CD1c-positive myeloid dendritic cell (primary cell): ENCODE results near the gene TUBA4B.
"Not testable (repeated sequence)": the region's sequence is repeated elsewhere in the genome, so short reads cannot be mapped to it uniquely, and the experiment has no call there.

ENCODE experiments used
- DNase-seq: peaks from one replicate; pipeline ENCODE4 v3.0.0-alpha.2; 2016; ENCODE audit errors: extremely low spot score

Gene TUBA4B

DNA sequence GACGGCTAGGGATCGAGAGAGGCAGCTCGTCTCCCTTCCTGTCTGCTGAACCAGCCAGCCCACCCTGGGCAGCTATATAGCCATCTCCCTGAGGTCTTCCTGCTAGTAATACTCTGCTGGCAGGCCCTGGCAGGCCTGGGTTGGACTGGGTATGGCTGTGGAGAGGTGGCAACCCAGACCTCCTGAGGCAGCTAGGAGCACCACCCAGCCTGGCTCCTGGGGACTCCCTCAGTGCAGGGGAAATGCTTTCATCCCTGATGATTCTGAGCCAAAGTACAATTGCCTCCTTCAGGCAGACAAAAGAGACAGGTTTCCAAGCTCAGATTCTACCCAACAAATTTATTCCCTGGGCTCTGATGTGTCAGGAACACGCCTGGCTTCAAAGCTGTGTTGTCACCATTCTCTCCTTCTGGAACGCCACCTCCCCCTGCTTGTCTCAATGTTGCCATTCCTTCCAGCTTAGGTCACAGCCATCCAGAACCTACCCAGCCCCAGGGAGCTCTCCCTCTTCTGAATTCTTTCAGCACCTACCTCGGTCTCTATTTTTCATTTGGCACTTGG, 21.4 kb downstream of the TUBA4B start:
- no peak for DNase-seq

DNA sequence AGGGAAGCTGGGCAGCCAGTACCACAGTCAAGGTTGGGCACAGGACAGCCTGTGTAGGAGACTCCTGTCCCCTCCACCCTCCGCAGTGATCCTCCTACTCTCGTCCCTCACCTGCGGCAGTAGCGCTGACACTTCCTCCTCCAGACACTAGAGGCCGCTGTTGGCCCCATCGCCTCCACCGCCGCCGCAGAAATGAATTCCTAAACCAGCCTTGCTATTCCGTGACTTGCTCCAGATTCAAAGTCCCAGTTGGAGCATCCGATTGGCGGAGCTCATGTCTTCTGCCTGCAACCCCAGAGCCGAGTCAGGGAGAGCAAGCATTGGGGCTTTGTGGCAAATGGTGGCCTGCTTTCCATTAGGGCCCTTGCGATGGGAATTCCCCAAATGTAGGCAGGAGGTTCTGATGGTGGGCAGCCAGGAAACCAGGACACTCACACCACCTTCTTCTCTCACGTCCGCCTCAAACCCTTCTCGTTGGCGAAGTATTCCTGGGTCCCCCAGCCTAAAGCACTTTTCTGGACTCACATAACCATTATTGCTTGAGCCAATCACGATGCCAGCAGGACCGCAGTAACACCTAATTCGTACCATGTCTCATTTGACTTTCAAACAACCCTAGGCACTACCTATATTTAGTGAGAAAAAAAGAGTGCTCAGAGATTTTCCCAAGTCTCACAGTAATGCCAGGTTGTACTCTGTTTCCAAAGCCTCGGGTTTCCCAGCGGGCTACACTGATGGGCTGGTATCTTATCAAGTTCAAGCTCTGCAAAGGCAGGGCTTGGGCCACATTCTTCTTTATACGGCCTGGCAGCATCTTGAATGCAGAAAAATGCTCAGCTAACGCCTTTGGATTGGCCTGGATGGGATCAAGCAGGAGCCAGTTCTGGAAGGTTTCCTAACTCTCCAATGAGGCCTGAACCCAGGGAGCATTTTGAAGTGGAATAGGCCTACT, 24.9 kb downstream of the TUBA4B start:
- peak; percentile 84 for DNase-seq

DNA sequence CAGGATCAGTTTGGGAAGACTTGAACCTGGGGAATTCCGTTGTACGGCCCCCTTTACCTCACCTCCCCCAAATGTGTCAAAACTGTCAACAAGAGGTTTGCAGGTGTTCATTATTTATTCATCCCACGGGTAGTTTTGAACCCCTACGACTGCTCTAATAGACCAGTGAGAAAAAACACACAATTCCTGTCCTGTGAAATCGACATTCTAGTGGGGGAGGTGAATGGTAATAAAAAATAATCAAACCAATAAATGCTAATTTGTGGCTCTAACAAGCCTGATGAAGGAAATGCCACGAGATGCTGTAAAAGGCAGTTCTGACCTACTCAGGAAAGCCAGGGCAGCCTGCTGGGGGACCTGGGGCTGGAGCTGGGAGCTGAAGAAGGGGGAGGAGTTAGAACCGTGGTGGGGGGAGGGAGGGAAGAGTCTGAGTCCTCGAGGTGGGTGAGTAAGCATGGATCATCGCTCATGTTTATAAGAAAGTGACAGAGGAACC, 25.7 kb downstream of the TUBA4B start:
- DNase-seq, result no peak

DNA sequence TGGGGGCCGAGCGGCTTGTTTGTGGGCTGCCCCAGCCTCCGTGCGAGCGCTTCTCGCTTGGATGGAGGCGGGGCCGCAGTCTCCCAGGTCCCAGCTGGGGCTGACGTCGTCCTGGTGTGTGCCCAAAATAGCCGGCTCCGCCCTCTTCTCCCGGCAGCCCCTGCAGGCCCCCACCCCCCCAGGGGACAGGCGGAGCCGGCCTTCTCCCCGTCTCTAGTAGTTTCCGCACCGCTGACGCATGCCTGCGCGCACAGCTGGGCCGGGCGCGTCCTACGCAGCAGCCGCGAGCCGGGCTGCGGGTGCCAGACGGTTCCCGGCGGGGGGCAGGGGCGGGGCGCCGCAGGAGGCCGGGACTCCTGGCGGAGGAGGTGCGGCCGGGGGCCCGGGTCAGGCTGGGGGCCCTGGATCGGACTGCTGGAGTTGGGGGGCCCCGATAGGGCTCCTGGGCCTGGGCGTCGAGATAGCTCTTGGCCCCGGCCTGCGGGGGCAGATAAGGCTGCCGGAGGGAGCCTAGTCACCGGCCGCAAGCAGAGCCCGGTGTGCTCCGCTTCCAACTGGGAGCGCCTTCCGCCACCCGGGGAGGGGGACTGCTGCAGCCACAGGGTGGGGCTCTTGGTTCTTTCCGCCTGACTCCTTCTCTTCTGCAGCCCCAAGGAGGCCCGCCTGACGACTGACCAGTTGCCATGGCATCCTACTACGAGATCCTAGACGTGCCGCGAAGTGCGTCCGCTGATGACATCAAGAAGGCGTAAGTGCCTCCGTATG, 26.3 kb downstream of the TUBA4B start, which contains the start of gene DNAJB2:
TSS of gene DNAJB2 (plus strand) at position 216 of the 765 bp plus-strand sequence. CDS start at position 684, 468 bp downstream.
- peak; percentile 99 for DNase-seq

DNA sequence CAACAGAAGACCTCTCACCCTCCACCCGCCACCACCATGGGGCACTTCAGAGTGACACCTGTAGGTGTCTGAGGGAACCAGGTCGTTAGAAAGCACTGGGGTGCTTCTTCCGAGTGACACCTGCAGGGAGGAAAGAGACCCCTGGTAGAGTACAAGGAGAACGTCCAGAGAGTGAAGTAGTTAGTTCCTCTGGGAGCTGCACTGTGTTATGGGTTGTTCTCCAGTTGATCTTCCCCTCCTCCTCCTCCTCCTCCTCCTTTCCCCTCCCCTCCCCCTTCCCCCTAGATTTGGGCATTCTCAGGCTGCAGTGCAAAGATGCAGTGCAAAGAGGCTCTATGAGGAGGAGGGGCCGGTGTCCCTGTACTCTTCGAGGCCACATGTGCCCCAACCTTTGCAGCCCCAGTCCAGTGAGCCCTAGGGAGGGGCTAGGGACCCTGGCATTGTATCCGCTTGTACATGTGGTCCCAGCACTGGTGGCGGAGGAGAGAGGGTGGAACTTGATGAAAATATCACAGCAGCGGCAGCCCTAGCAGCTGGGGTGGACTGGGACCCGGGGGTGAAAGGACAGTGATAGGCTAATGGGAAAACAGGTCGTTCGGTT, 27.0 kb downstream of the TUBA4B start:
- DNase-seq, result no peak

DNA sequence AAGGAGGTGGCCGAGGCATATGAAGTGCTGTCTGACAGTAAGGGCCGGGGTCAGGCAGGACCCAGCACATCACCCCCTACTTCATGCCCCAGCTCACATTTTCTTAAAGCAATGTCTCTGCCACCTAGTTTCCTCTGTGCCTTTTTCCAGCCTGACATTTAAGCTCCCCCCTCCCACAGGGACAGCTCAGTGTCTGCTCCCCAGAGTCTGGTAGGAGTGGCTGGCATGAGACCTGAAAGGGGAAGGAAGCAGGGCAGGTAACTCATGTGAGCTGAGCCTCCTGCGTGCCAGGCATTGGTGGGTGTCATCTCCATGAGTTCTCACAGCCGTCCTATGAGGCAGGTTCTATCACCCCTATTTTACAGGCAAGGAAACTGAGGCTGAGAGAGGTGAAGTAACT, 27.6 kb downstream of the TUBA4B start:
- DNase-seq, result peak; percentile 7

DNA sequence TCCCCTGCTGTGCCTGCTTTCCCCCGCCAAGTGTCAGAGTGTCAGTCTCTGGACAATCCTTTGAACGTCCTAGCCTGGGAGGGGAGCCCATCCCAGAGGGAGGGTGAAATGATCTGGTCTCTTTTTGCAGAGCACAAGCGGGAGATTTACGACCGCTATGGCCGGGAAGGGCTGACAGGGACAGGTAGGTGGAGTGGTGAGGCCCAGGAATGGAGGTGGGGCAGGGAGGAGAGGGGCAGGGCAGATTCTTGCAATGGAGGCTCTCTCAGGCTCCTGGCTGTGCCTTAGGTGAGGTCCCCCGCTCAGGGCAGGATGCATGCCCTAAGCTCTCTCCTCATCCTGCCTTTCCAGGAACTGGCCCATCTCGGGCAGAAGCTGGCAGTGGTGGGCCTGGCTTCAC, 28.5 kb downstream of the TUBA4B start:
- DNase-seq, result no peak

DNA sequence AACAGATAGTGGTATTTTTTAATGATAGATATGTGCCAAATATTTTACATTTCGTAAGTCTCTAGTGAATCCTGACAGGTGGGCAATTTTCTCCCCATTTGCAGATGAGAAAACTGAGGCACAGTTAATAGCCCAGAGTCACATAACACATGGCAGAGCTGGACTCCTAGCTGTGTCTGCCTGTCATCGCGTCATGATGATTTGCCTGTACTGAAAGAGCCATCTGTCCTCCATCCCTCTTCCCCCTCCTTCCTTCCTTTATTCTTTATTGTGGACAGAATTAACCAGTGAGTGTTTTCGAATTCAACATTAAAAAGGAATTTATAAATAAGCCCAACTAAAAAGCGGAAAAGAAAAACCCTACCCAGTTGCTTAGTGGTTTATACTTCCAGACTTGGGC, 29.3 kb downstream of the TUBA4B start:
- no peak for DNase-seq

DNA sequence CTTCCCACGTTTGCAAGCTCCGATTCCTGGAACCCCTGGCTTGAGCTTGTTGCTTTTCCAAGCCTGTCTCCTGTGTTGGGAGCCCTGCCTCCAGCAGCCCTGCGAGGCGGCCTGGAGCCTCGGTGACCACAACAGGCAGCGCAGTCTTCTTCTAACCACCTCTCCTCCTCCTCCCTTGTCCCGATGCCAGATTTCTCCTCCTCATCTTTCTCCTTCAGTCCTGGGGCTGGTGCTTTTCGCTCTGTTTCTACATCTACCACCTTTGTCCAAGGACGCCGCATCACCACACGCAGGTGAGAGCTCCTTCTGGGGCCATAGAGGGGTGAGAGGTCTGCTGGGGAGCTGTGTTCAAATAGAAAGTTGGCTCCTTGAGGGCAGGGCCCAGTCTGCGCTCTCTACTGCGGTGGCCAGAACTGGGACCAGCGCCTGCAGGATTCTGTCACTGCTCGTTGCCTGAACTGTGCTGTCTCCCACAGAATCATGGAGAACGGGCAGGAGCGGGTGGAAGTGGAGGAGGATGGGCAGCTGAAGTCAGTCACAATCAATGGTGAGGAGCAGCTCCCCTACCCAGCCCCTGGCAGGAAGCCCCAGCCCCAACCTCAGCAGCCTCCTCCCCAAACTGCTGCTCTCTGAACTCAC, 30.0 kb downstream of the TUBA4B start:
- no peak for DNase-seq

DNA sequence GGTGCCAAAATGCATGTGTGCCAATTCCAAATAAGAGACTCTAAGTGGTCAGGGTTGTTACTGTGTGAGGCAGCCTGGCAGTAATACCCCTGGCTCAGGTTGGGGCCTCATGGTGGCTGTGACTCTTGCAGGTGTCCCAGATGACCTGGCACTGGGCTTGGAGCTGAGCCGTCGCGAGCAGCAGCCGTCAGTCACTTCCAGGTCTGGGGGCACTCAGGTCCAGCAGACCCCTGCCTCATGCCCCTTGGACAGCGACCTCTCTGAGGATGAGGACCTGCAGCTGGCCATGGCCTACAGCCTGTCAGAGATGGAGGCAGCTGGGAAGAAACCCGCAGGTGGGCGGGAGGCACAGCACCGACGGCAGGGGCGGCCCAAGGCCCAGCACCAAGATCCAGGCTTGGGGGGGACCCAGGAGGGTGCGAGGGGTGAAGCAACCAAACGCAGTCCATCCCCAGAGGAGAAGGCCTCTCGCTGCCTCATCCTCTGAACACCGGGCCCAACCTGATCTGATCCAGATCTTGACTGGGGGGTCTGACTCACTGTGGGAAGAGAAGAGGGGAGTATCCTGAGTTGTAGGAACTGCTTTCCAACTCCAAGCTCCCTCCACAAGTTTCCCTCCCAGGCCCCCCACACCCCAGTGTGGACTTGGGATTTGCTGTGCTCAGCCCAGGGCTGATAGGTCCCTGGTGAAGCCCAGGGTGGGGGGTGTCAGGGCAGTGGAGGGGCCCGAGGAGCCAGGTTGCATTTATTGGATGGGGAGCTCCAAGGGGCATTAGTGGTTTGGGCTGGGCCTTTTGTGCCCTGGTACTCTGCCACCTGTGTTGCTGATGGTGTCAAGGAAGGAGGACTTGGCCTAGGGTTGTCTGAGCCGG, 31.7 kb downstream of the TUBA4B start:
- DNase-seq, result no peak

DNA sequence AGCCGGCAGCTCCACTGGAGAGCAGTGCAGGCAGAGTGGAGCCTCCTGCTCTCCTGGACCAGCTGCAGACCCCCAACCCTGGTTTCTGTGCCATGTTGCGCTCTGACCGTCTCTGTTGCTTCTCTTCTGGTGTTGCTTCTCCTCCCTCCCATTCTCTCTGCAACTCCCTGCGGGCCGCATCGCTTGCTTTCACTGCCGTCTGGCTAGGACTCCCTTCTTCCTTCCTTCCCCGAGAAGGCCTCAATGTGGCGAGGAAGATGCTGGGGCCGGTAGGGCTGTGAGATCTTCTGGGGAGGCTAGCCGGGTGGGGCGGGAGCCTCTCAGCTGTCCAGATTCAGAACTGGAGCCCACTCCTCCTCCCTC, 32.3 kb downstream of the TUBA4B start:
- no peak for DNase-seq

DNA sequence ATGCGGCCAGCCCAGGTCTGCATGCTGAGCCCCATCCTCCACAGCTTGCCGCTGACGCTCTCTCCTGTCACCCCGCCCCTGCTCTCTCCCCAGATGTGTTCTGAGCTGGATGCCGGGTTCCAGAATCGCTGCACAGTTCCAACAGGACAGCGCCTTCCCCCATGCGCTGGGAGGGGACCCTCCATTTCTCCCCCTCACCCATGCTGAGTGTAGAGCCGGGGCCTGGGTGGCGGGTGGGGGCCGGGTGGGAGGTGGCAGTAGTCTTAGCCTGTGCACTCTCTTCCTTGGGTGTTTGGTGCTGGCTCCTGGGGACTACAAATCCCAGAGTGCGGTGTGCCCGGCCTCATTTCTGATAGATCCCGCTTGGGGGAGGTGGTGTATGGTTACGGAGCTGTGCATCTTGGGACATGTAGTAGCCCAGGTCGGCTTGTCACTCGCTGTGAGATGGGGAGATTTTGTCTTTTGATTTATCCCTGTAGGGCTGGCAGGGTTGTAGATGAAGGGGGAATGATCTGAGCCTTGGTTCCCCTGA, 32.9 kb downstream of the TUBA4B start:
- no peak for DNase-seq

DNA sequence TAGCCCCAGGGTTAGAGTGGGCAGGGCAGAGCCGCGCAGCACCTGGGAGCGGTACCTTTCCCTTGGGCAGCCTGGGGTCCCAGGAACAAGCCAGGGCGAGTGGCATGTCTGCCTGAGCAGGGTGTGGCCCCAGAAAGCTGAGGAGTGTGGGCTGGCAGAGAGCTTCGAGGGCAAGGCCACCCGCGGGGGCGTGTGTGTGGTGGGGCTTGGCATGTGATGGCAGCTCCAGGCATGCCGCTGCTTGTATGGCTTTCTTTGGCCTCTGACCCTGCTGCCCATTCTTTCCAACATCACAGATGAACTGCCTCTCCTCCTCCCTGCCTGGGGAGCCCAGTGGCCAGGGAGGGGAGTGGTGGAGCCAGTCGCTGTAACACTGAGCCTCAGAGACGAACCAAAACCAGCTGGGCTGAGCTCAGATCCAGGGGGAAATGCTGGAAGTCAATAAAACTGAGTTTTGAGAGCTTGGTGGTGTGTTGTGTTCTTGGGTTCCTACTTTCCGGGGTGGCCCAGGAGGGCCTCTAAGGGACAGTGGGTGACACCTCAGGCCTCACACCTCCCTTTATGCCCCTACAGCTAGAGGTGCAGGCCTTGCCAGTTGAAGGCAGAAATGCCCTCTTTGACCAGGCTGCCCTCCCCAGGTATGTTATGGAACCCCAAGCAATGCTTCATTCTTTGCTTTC, 33.5 kb downstream of the TUBA4B start:
- peak; percentile 14 for DNase-seq

DNA sequence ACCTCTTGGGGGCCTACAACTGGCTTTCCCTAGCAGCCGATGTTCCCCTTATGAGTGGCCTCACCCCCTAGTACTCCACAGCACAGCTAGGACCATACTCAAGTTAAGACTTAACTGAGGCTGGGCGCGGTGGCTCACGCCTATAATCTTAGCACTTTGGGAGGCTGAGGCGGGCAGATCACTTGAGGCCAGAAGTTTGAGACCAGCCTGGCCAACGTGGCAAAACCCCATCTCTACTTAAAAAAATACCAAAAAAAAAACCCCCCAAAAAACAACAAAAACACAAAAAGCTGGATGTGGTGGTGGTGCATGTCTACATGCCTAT, 34.0 kb downstream of the TUBA4B start:
- not testable (repeated sequence) for DNase-seq

DNA sequence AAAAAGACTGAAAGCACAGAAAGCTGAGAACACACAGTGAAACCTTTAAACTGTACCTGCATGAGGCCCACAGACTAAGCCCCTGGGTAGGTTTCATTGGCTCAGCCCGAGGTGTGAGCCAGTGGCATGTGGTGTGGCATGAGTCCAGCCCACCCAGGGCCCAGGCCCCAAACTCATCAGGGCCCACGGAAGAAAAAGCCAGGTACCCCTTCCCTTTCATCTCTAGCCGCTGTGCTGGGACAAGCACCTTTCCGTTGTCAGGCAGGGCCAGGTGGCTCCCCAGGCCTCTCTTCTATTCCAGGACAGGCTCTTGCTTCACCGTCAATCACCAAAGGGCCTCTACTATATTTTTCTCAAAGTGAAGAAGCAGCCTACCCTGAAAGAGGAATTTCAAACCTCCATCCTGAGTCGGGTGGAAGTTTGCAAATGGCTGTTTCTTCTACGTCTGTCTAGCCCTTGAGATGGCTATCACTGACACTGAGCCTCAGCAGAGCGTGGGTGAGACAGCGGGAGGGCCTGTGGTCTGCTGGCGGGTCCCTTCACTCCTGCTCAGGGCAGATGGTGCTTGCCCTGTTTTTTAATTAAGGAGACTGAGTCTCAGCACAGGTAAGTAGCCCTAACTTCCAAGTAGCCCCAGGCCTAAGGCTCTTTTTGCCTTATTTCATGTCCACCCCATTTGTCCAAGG, 34.7 kb downstream of the TUBA4B start:
- no peak for DNase-seq

DNA sequence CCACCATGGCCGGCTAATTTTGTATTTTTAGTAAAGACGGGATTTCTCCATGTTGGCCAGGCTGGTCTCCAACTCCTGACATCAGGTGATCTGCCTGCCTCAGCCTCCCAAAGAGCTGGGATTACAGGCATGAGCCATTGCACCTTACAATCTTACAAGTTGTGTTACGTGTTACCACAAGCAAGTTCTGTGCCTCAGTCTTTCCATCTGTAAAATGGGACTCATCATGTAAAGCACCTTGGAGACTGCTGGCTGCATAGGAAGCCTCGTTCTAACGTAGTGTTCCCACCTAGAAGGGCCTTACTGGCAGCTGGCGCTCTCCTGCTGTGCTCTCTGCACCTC, 36.1 kb downstream of the TUBA4B start:
- no peak for DNase-seq

DNA sequence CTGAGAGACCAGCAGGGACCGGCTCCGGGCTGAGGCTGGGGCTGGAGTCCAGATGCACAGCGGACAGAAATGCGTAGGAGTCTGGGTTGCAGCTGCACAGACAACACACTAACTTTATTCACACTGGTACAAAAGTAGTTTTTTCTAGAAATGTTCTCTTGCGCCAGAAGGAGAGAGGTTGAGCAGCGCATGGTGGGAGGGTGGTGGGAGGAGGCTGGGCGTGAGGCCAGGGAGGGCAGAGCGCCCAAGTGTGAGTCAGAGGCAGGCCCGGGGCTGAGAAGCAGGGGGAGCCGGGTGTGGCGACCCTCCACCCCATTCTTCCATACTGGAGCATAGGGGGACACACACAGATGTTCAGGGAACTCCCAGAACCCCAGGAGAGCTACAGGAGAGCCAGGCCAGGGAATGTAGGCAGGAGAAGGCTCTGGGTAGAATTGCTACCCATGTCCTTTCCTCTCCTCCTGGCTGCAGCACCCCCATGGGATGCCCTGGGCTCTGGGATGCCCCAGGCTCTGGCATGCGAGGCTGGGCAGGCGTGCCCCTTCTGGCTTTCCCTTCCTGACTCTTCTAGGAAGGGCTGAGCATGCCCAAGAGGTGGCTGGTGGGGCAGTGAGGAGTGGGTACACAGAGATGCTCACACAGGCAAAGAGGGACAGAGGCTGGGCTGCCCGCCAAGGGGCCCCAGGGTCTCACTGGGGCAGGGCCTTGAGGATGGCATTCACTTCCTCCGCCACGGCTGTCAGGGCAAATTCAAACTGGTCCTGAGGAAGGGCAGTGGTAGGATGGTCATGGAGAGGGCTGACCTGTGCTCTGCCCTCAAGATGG, 36.7 kb downstream of the TUBA4B start:
- peak; percentile 53 for DNase-seq

DNA sequence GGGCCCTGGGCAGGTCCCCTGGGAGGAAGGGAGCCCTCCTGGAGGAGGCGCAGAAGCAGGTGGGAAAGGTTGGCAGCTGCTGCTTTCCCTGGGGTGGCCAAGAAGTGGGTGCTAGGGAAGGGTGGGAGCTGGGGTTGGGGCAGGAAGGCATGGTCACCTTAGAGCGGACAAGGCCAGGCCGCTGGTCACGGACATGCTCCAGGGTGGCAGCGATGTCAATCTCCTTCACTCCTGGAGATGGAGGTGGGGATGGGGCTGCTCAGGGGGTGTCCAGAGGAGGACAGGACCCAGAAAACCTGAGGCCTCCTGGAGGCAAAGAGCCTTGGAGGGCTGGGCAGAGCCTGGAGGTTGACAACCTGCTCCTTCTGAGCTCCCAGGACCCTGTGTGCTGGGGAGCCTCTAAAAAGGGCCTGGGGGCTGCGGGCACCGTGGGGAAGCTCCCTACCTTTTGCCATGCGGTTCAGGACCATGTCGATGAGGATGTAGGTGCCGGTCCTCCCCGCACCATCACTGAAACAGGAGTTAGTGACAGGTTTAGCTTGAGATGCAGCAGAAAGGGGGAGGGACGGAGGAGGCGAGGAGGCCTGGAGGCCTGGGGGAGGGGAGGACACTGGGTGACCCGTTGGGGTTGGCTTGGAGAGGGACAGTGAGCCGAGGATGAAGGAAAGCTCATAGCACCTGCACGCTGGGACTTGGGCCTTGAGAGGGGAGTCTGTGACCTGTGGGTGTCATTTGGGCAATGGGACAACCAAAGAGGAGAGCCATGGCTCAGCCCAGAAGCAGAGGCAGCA, 37.5 kb downstream of the TUBA4B start:
- no peak for DNase-seq
